SK-N-SH treated with all-trans-retinoic acid at 6 μM for 48 hours (cell line): ENCODE measurements around the gene URB1.

Source experiments
- ATAC-seq: fragments of 200-7000 bp; cut with Tn5 transposase; 3 replicates; pipeline ENCODE4 v1.9.1; 2020; ENCODE audit warnings: mild to moderate bottlenecking, moderate library complexity
- BACH2 ChIP-seq: fragments of 250-450 bp; sonication (Bioruptor Pico); IDR thresholded peaks from 2 replicates; pipeline ENCODE4 v1.9.0; 2021; ENCODE audit warnings: mild to moderate bottlenecking, borderline replicate concordance
- CREB5 ChIP-seq: fragments of 250-450 bp; sonication (Bioruptor Pico); IDR thresholded peaks from 2 replicates; pipeline ENCODE4 v1.5.1; 2020; ENCODE audit warnings: low read depth, mild to moderate bottlenecking, moderate library complexity
- CSDC2 ChIP-seq: fragments of 250-450 bp; sonication (Bioruptor Pico); IDR thresholded peaks from 2 replicates; pipeline ENCODE4 v1.5.0; 2020; ENCODE audit warnings: mild to moderate bottlenecking, moderate library complexity
- ESRRG ChIP-seq: fragments of 250-450 bp; sonication (Bioruptor Pico); IDR thresholded peaks from 2 replicates; pipeline ENCODE4 v1.6.1; 2021; ENCODE audit warnings: mild to moderate bottlenecking
- ISL1 ChIP-seq: fragments of 250-450 bp; sonication (Bioruptor Pico); IDR thresholded peaks from 2 replicates; pipeline ENCODE4 v2.1.2; 2022; ENCODE audit warnings: mild to moderate bottlenecking, moderate library complexity
- OSR1 ChIP-seq: fragments of 250-450 bp; sonication (Bioruptor Pico); IDR thresholded peaks from 2 replicates; pipeline ENCODE4 v1.8.0; 2022; ENCODE audit warnings: moderate library complexity, mild to moderate bottlenecking, inconsistent platforms
- PATZ1 ChIP-seq: fragments of 250-450 bp; sonication (Bioruptor Pico); IDR thresholded peaks from 2 replicates; pipeline ENCODE4 v1.8.0; 2020; ENCODE audit warnings: mild to moderate bottlenecking, moderate library complexity, borderline replicate concordance
- POU6F1 ChIP-seq: fragments of 250-450 bp; sonication (Bioruptor Pico); IDR thresholded peaks from 2 replicates; pipeline ENCODE4 v1.8.0; 2021; ENCODE audit warnings: low read depth, mild to moderate bottlenecking, moderate library complexity, borderline replicate concordance
- PPARA ChIP-seq: fragments of 250-450 bp; sonication (Bioruptor Pico); IDR thresholded peaks from 2 replicates; pipeline ENCODE4 v1.5.0; 2020; ENCODE audit warnings: mild to moderate bottlenecking, borderline replicate concordance
- RARB ChIP-seq: fragments of 250-450 bp; sonication (Bioruptor Pico); IDR thresholded peaks from 2 replicates; pipeline ENCODE4 v1.8.0; 2021; ENCODE audit warnings: mild to moderate bottlenecking, moderate library complexity
- SNAI2 ChIP-seq: fragments of 250-450 bp; sonication (Bioruptor Pico); IDR thresholded peaks from 2 replicates; pipeline ENCODE4 v1.5.0; 2020; ENCODE audit warnings: mild to moderate bottlenecking, moderate library complexity
- TCF4 ChIP-seq: fragments of 250-450 bp; sonication (Bioruptor Pico); IDR thresholded peaks from 2 replicates; pipeline ENCODE4 v1.8.0; 2021; ENCODE audit warnings: mild to moderate bottlenecking, moderate library complexity, borderline replicate concordance
- TSHZ2 ChIP-seq: fragments of 250-450 bp; sonication (Bioruptor Pico); IDR thresholded peaks from 2 replicates; pipeline ENCODE4 v1.5.0; 2020; ENCODE audit warnings: mild to moderate bottlenecking, moderate library complexity
- ZFP3 ChIP-seq: fragments of 250-450 bp; sonication (Bioruptor Pico); IDR thresholded peaks from 2 replicates; pipeline ENCODE4 v1.5.0; 2020; ENCODE audit warnings: mild to moderate bottlenecking, moderate library complexity
- ZFP30 ChIP-seq: fragments of 450-650 bp; formaldehyde crosslinking; IDR thresholded peaks from 2 replicates; pipeline ENCODE4 v1.5.0; 2022; ENCODE audit warnings: mild to moderate bottlenecking, moderate library complexity
- ZNF565 ChIP-seq: fragments of 450-650 bp; formaldehyde crosslinking; conservative IDR thresholded peaks from 2 replicates; pipeline ENCODE4 v1.5.0; 2020; ENCODE audit warnings: low read depth, mild to moderate bottlenecking, moderate library complexity
- ZNF70 ChIP-seq: fragments of 450-650 bp; formaldehyde crosslinking; IDR thresholded peaks from 2 replicates; pipeline ENCODE4 v1.5.0; 2020; ENCODE audit warnings: mild to moderate bottlenecking, moderate library complexity
- ZNF8 ChIP-seq: fragments of 450-650 bp; formaldehyde crosslinking; IDR thresholded peaks from 2 replicates; pipeline ENCODE4 v1.5.0; 2020; ENCODE audit warnings: mild to moderate bottlenecking, moderate library complexity

URB1 gene

GRCh38 chr21:32325706-32326105, 67.1 kb downstream of the URB1 start:
- no peak for ATAC-seq
- no peak for TF ChIP-seq ZFP3 (CRISPR knock-in tag)
- TF ChIP-seq ESRRG (CRISPR knock-in tag) = no peak
- TF ChIP-seq RARB = no peak
- no peak for TF ChIP-seq ZNF565 (CRISPR knock-in tag)
- no peak for TF ChIP-seq TSHZ2
- no peak for TF ChIP-seq POU6F1 (CRISPR knock-in tag)
- TF ChIP-seq CREB5 (CRISPR knock-in tag) = no peak
- no peak for TF ChIP-seq ISL1 (CRISPR knock-in tag)
- TF ChIP-seq SNAI2 (CRISPR knock-in tag) = no peak
- TF ChIP-seq ZNF70 (CRISPR knock-in tag) = no peak
- no peak for TF ChIP-seq ZNF8
- TF ChIP-seq ZFP30 (CRISPR knock-in tag) = no peak
- TF ChIP-seq OSR1 (CRISPR knock-in tag) = no peak
- no peak for TF ChIP-seq PATZ1 (CRISPR knock-in tag)
- no peak for TF ChIP-seq CSDC2 (CRISPR knock-in tag)
- TF ChIP-seq PPARA (CRISPR knock-in tag) = no peak
- TF ChIP-seq TCF4 (CRISPR knock-in tag) = no peak

GRCh38 chr21:32322676-32323075, 70.1 kb downstream of the URB1 start:
- no peak for ATAC-seq
- TF ChIP-seq ZFP30 (CRISPR knock-in tag) (no peak), PATZ1 (CRISPR knock-in tag) (no peak), BACH2 (CRISPR knock-in tag) (no peak), CSDC2 (CRISPR knock-in tag) (no peak), ESRRG (CRISPR knock-in tag) (no peak), ZFP3 (CRISPR knock-in tag) (no peak), RARB (no peak), POU6F1 (CRISPR knock-in tag) (no peak), ZNF8 (no peak)

GRCh38 chr21:32322103-32322502, 70.7 kb downstream of the URB1 start:
- no peak for ATAC-seq
- TF ChIP-seq ZFP3 (CRISPR knock-in tag) (no peak), ZFP30 (CRISPR knock-in tag) (no peak), CREB5 (CRISPR knock-in tag) (no peak), POU6F1 (CRISPR knock-in tag) (no peak), RARB (no peak)
- TF ChIP-seq, all 23 proteins: peak for 0
